HG02973 (cell line): Measurements from ENCODE around the gene SAMD11.
"Not testable (repeated sequence)": the region's sequence is repeated elsewhere in the genome, so short reads cannot be mapped to it uniquely, and the experiment has no call there.

ENCODE experiments used
- ATAC-seq: cut with Tn5 transposase; IDR thresholded peaks from one replicate; pipeline ENCODE4 v1.9.1; 2021; ENCODE audit warnings: moderate library complexity; ENCODE audit not compliant: unreplicated experiment

SAMD11 gene

GRCh38 chr1:991275-991674, 67.6 kb downstream of the SAMD11 start:
- ATAC-seq, result not testable (repeated sequence)

- no peak for ATAC-seq
Observed at GRCh38 chr1:991895-992294, 68.2 kb downstream of the SAMD11 start.

- no peak for ATAC-seq
Observed at GRCh38 chr1:992362-992761, 68.6 kb downstream of the SAMD11 start.

- no peak for ATAC-seq
Observed at GRCh38 chr1:993379-993995, 69.8 kb downstream of the SAMD11 start.
